ENCODE measurements around the gene UBE4B.

DNA sequence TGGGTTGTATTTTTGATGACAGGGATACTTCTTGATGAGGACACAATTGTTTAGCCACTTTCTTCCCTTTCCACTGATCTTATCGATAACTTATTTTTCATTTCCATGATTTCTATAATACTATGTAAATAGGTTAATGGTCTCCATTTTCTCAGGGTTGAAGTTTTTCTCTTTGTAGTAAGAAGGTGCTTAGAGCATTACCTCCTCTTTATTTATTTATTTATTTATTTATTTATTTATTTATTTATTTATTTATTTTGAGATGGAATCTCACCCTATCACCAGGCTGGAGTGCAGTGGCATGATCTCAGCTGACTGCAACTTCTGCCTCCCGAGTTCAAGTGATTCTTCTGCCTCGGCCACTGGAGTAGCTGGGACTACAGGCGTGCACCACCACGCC is 70.4 kb downstream of the UBE4B start:
- TF ChIP-seq, protein P1, sequence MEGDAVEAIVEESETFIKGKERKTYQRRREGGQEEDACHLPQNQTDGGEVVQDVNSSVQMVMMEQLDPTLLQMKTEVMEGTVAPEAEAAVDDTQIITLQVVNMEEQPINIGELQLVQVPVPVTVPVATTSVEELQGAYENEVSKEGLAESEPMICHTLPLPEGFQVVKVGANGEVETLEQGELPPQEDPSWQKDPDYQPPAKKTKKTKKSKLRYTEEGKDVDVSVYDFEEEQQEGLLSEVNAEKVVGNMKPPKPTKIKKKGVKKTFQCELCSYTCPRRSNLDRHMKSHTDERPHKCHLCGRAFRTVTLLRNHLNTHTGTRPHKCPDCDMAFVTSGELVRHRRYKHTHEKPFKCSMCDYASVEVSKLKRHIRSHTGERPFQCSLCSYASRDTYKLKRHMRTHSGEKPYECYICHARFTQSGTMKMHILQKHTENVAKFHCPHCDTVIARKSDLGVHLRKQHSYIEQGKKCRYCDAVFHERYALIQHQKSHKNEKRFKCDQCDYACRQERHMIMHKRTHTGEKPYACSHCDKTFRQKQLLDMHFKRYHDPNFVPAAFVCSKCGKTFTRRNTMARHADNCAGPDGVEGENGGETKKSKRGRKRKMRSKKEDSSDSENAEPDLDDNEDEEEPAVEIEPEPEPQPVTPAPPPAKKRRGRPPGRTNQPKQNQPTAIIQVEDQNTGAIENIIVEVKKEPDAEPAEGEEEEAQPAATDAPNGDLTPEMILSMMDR (conservative IDR thresholded peaks at IDR 0.05; ENCODE audit: low read depth, low read length) = no peak
- TF ChIP-seq POLR2A (IDR thresholded peaks at IDR 0.05; ENCODE audit: low read depth, low read length) (no peak), MAZ (IDR thresholded peaks at IDR 0.05; ENCODE audit: borderline replicate concordance, low read depth, low read length) (no peak), MAFK (IDR thresholded peaks at IDR 0.05; ENCODE audit: low read depth, low read length) (no peak), FOS (IDR thresholded peaks at IDR 0.05; ENCODE audit: low read depth, low read length) (no peak), BHLHE40 (IDR thresholded peaks at IDR 0.05; ENCODE audit: low read depth, low read length) (no peak), RCOR1 (IDR thresholded peaks at IDR 0.05; ENCODE audit: insufficient replicate concordance, low read length) (no peak), SMC3 (IDR thresholded peaks at IDR 0.05; ENCODE audit: low read depth, low read length) (no peak), CEBPB (IDR thresholded peaks at IDR 0.05; ENCODE audit: low read depth, low read length) (no peak), RFX5 (IDR thresholded peaks at IDR 0.05; ENCODE audit: low read depth, low read length) (no peak)
- TF ChIP-seq, protein P2, sequence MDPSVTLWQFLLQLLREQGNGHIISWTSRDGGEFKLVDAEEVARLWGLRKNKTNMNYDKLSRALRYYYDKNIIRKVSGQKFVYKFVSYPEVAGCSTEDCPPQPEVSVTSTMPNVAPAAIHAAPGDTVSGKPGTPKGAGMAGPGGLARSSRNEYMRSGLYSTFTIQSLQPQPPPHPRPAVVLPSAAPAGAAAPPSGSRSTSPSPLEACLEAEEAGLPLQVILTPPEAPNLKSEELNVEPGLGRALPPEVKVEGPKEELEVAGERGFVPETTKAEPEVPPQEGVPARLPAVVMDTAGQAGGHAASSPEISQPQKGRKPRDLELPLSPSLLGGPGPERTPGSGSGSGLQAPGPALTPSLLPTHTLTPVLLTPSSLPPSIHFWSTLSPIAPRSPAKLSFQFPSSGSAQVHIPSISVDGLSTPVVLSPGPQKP (IDR thresholded peaks at IDR 0.05; ENCODE audit: borderline replicate concordance, low read depth, low read length) = no peak
